DOHH2 (cell line): ENCODE measurements around the gene DENND1A.

Source experiments
- EZH2phosphoT487 ChIP-seq: fragments of 200-600 bp; sonication (generic); IDR thresholded peaks from 2 replicates; pipeline ENCODE4 v1.6.1; 2017; ENCODE audit warnings: borderline replicate concordance, mild to moderate bottlenecking, antibody characterized with exemption, low read length, moderate library complexity, mixed read lengths
- TF ChIP-seq, protein P1 (sequence below): fragments of 200-600 bp; sonication (generic); IDR thresholded peaks from one replicate; pipeline ENCODE4 v1.5.1; 2014; ENCODE audit warnings: antibody characterized with exemption, mild to moderate bottlenecking, low read depth, low read length; ENCODE audit not compliant: poor library complexity, severe bottlenecking

DNA sequence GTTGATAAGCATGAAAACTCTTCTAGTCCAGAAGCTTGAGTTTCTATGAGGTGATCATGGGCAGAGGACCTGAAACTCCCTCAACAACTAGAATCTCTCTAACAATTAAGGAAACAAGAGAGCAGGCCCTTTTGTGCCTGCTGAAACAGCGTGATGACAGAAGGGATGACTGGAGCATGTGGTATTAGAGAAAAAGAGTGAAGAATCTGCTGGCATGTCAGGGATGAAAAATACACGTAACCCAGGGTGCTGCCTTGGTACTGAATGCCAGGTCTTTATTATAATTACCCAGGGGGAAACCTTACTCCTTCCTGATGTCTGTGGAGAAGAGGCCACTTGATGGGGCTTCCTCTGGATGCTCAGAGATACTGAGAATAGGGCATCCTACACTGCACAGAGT is 406.1 kb downstream of the DENND1A start:
- TF ChIP-seq, protein P1, sequence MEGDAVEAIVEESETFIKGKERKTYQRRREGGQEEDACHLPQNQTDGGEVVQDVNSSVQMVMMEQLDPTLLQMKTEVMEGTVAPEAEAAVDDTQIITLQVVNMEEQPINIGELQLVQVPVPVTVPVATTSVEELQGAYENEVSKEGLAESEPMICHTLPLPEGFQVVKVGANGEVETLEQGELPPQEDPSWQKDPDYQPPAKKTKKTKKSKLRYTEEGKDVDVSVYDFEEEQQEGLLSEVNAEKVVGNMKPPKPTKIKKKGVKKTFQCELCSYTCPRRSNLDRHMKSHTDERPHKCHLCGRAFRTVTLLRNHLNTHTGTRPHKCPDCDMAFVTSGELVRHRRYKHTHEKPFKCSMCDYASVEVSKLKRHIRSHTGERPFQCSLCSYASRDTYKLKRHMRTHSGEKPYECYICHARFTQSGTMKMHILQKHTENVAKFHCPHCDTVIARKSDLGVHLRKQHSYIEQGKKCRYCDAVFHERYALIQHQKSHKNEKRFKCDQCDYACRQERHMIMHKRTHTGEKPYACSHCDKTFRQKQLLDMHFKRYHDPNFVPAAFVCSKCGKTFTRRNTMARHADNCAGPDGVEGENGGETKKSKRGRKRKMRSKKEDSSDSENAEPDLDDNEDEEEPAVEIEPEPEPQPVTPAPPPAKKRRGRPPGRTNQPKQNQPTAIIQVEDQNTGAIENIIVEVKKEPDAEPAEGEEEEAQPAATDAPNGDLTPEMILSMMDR = no peak
- TF ChIP-seq EZH2phosphoT487 = no peak
